Liver (tissue), 9 donors: Measurements from ENCODE around the gene DLG4. TPM values are rescaled to one million over a fixed set of nuclear protein-coding genes. Genes with fewer than 3 reads are reported as not detected.
"Not testable (repeated sequence)": the region's sequence is repeated elsewhere in the genome, so short reads cannot be mapped to it uniquely, and the experiment has no call there.

Source experiments
- DNase-seq: peaks from one replicate; pipeline ENCODE4 v3.0.0-alpha.2; 2017; ENCODE audit warnings: low spot score
- H3K27ac ChIP-seq, 2 donors: one replicate each; pipeline ENCODE4 v1.7.0; 2013; ENCODE audit warnings: inconsistent platforms in 2 of 2, low read length in 2 of 2, control low read depth in 1 of 2, low read depth in 1 of 2, mild to moderate bottlenecking in 1 of 2
- H3K27me3 ChIP-seq, 4 donors: one replicate each; pipeline versions ENCODE4 v1.6.1 to v1.7.0; 2013; ENCODE audit warnings: low read length in 3 of 4, inconsistent platforms in 1 of 4, mild to moderate bottlenecking in 1 of 4, moderate library complexity in 1 of 4; ENCODE audit not compliant: control insufficient read depth in 4 of 4, insufficient read depth in 4 of 4
- H3K36me3 ChIP-seq, 4 donors: one replicate each; pipeline versions ENCODE4 v1.6.1 to v1.7.0; 2013; ENCODE audit warnings: low read length in 3 of 4, mild to moderate bottlenecking in 3 of 4, low read depth in 1 of 4, moderate library complexity in 1 of 4; ENCODE audit not compliant: control insufficient read depth in 4 of 4, insufficient read depth in 3 of 4
- H3K4me1 ChIP-seq, 4 donors: one replicate each; pipeline versions ENCODE4 v1.6.1 to v1.7.0; 2013; ENCODE audit warnings: low read length in 3 of 4, mild to moderate bottlenecking in 3 of 4, moderate library complexity in 1 of 4; ENCODE audit not compliant: control insufficient read depth in 4 of 4, insufficient read depth in 4 of 4
- H3K4me3 ChIP-seq, 3 donors: one replicate each; pipeline versions ENCODE4 v1.6.1 to v1.7.0; 2013; ENCODE audit warnings: low read length in 3 of 3, control low read depth in 1 of 3, low read depth in 1 of 3, mild to moderate bottlenecking in 1 of 3
- H3K9ac ChIP-seq, 2 donors: one replicate each; pipeline ENCODE4 v1.7.0; 2013; ENCODE audit warnings: low read length in 2 of 2, mild to moderate bottlenecking in 2 of 2, moderate library complexity in 2 of 2, control low read depth in 1 of 2, low read depth in 1 of 2
- H3K9me3 ChIP-seq, 4 donors: one replicate each; pipeline versions ENCODE4 v1.6.1 to v1.7.0; 2013; ENCODE audit warnings: low read length in 3 of 4; ENCODE audit not compliant: control insufficient read depth in 4 of 4
- FOXA2 ChIP-seq: IDR thresholded peaks from 2 replicates; pipeline ENCODE4 v1.6.1; 2016; ENCODE audit warnings: antibody characterized with exemption
- HNF4A ChIP-seq, 2 donors: conservative IDR thresholded peaks; 2 replicates each; pipeline ENCODE4 v1.6.1; 2016; ENCODE audit warnings: antibody characterized with exemption in 2 of 2, mild to moderate bottlenecking in 2 of 2
- HNF4G ChIP-seq: IDR thresholded peaks from 2 replicates; pipeline ENCODE4 v1.6.1; 2016; ENCODE audit warnings: antibody characterized with exemption
- JUND ChIP-seq, 2 donors: IDR thresholded peaks; 2 replicates each; pipeline ENCODE4 v1.6.1; 2016; ENCODE audit warnings: antibody characterized with exemption in 2 of 2
- RAD21 ChIP-seq, 2 donors: IDR thresholded peaks; 2 replicates each; pipeline ENCODE4 v1.6.1; 2016; ENCODE audit warnings: antibody characterized with exemption in 2 of 2, mild to moderate bottlenecking in 2 of 2
- SP1 ChIP-seq: IDR thresholded peaks from 2 replicates; pipeline ENCODE4 v1.6.1; 2018; ENCODE audit warnings: antibody characterized with exemption, mild to moderate bottlenecking
- TAF1 ChIP-seq: conservative IDR thresholded peaks from 2 replicates; pipeline ENCODE4 v1.6.1; 2016; ENCODE audit warnings: antibody characterized with exemption, mild to moderate bottlenecking
- YY1 ChIP-seq: IDR thresholded peaks from 2 replicates; pipeline ENCODE4 v1.6.1; 2016; ENCODE audit warnings: antibody characterized with exemption, mild to moderate bottlenecking
- WGBS: extraction: QIAGEN DNeasy Blood & Tissue Kit; methylation state at CpG from one replicate; pipeline ENCODE4 v1.1.7; 2013; 5-methylcytosine and 5-hydroxymethylcytosine counted together
- polyA plus RNA-seq, 2 donors: library from polyadenylated mRNA; stranded (reverse) in 1 of 2; unstranded in 1 of 2; fragments of 200-250 nt in 1 of 2; fragments of >200 nt in 1 of 2; fragmentation: Nextera tagmentation in 1 of 2; extraction: Ambion mirVana in 1 of 2; gene quantifications; one replicate each; pipeline versions ENCODE4 v1.2.1 to v1.2.3, GENCODE V29; 2013 to 2015
- total RNA-seq, 2 donors: library from RNA; depleted of rRNA; stranded (reverse); fragments of >200 nt; gene quantifications; one replicate each; pipeline ENCODE4 v1.2.3, GENCODE V29; 2014
- TF ChIP-seq, protein P1 (sequence below): IDR thresholded peaks from 2 replicates; pipeline ENCODE4 v1.6.1; 2016; ENCODE audit warnings: antibody characterized with exemption, mild to moderate bottlenecking
- TF ChIP-seq, protein P2 (sequence below): fragments of 150-350 bp; IDR thresholded peaks from 2 replicates; pipeline ENCODE4 v1.5.1; 2017; ENCODE audit warnings: improper control_type of control experiment, low read depth, low read length; ENCODE audit not compliant: missing input control
- TF ChIP-seq, protein P3 (sequence below): IDR thresholded peaks from 2 replicates; pipeline ENCODE4 v1.6.1; 2016; ENCODE audit warnings: antibody characterized with exemption
- TF ChIP-seq, protein P4 (sequence below): IDR thresholded peaks from 2 replicates; pipeline ENCODE4 v1.6.1; 2016; ENCODE audit warnings: antibody characterized with exemption
- donor health status: healthy.
- donor health status: healthy.
- donor health status: healthy.
- donor health status: healthy.
- donor health status: healthy.

Gene DLG4
- total and polyA plus RNA-seq, 4 donors = 0.40 to 5.7 (median 1.9) TPM

DNA sequence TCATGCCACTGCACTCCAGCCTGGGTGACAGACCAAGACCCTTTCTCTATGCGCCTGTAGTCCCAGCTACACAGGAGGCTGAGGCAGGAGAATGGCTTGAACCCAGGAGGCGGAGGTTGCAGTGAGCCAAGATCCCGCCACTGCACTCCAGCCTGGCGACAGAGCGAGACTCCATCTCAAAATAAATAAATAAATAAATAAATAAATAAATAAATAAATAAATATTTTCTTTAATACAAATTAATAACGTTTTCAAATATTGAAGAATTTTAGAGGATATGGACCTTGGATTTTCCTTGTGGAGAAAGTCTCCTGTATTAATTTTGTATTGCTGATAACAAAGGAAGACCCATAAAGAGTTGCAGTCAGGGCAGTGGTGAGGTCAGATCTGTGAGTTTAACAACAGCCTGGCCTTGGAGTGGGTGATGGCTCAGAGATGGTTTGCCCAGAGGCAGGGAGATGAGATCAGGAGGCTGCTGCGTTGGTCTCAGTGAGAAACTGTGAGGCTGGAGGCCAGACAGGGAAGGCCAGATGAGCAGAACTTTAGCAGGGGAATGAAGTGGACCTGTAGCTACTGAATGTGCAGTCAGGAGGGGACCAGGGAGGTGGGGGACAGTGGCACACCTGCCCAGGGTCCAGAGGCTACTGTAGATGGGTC is 36.1 kb downstream of the DLG4 start:
- Histone ChIP-seq H3K4me1 (peaks cover 5 to 24% (median 14%) of the 10 kb centered on the region in 4 donors), H3K9me3 (no peaks in the 10 kb centered on the region), H3K9ac (no peak overlapping the region), H3K27me3 (no peaks in the 10 kb centered on the region), H3K27ac (peak overlapping the region; percentile 4 to 61), H3K4me3 (no peak overlapping the region), H3K36me3 (no peaks in the 10 kb centered on the region)
- DNase-seq = no peak
- WGBS = 74% methylated on average over 7 of the region's 7 CpGs
- TF ChIP-seq TAF1 (no peak), RAD21 (IDR thresholded peaks at IDR 0.05) (no peak), FOXA2 (no peak), JUND (IDR thresholded peaks at IDR 0.05) (no peak), HNF4G (no peak), YY1 (no peak), HNF4A (conservative IDR thresholded peaks at IDR 0.05) (no peak), SP1 (no peak)
- TF ChIP-seq, protein P1, sequence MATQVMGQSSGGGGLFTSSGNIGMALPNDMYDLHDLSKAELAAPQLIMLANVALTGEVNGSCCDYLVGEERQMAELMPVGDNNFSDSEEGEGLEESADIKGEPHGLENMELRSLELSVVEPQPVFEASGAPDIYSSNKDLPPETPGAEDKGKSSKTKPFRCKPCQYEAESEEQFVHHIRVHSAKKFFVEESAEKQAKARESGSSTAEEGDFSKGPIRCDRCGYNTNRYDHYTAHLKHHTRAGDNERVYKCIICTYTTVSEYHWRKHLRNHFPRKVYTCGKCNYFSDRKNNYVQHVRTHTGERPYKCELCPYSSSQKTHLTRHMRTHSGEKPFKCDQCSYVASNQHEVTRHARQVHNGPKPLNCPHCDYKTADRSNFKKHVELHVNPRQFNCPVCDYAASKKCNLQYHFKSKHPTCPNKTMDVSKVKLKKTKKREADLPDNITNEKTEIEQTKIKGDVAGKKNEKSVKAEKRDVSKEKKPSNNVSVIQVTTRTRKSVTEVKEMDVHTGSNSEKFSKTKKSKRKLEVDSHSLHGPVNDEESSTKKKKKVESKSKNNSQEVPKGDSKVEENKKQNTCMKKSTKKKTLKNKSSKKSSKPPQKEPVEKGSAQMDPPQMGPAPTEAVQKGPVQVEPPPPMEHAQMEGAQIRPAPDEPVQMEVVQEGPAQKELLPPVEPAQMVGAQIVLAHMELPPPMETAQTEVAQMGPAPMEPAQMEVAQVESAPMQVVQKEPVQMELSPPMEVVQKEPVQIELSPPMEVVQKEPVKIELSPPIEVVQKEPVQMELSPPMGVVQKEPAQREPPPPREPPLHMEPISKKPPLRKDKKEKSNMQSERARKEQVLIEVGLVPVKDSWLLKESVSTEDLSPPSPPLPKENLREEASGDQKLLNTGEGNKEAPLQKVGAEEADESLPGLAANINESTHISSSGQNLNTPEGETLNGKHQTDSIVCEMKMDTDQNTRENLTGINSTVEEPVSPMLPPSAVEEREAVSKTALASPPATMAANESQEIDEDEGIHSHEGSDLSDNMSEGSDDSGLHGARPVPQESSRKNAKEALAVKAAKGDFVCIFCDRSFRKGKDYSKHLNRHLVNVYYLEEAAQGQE = no peak
- TF ChIP-seq, protein P2, sequence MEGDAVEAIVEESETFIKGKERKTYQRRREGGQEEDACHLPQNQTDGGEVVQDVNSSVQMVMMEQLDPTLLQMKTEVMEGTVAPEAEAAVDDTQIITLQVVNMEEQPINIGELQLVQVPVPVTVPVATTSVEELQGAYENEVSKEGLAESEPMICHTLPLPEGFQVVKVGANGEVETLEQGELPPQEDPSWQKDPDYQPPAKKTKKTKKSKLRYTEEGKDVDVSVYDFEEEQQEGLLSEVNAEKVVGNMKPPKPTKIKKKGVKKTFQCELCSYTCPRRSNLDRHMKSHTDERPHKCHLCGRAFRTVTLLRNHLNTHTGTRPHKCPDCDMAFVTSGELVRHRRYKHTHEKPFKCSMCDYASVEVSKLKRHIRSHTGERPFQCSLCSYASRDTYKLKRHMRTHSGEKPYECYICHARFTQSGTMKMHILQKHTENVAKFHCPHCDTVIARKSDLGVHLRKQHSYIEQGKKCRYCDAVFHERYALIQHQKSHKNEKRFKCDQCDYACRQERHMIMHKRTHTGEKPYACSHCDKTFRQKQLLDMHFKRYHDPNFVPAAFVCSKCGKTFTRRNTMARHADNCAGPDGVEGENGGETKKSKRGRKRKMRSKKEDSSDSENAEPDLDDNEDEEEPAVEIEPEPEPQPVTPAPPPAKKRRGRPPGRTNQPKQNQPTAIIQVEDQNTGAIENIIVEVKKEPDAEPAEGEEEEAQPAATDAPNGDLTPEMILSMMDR = no peak
- TF ChIP-seq, protein P3, sequence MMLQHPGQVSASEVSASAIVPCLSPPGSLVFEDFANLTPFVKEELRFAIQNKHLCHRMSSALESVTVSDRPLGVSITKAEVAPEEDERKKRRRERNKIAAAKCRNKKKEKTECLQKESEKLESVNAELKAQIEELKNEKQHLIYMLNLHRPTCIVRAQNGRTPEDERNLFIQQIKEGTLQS = no peak
- TF ChIP-seq, protein P4, sequence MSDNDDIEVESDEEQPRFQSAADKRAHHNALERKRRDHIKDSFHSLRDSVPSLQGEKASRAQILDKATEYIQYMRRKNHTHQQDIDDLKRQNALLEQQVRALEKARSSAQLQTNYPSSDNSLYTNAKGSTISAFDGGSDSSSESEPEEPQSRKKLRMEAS = no peak

DNA sequence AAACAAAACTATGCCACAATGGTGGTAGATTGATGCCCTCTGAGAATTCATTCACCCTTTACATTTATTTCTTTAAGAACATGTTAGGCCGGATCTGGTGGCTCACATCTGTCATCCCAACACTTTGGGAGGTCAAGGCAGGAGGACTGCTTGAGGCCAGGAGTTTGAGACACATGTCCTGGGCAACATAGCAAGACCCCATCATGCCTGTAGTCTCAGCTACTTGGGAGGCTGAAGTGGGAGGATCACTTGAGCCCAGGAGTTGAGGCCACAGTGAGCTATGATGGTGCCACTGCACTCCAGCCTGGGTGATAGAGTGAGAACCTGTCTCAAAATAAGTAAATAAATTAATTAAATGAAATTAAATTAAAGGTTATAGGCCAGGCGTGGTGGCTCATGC is 37.5 kb downstream of the DLG4 start:
- DNase-seq, H3K9me3 ChIP-seq, H3K4me3 ChIP-seq, H3K9ac ChIP-seq, H3K27me3 ChIP-seq, H3K36me3 ChIP-seq, H3K27ac ChIP-seq: not testable (repeated sequence)
- 97% methylated on average over 2 of the region's 2 CpGs for WGBS
- H3K4me1 ChIP-seq = peaks cover 5 to 27% (median 17%) of the 10 kb centered on the region in 4 donors
